GM12878 (cell line): ENCODE results near the gene PITPNC1. TPM values are rescaled to one million over a fixed set of nuclear protein-coding genes. Genes with fewer than 3 reads are reported as not detected.
A peak's percentile ranks its signal among the peaks of the same experiment; 100 is the strongest.

Experiments
- ATAC-seq: fragments of 200-7000 bp; cut with Tn5 transposase; 3 replicates; pipeline ENCODE4 v1.9.1; 2020; ENCODE audit warnings: mild to moderate bottlenecking, moderate library complexity
- BruUV-seq: library from RNA; stranded (reverse); fragments of 400-500 nt; replicated peaks from 2 replicates; lab custom pipeline; 2021; lab: Mats Ljungman, UMichigan
- CTCF ChIA-PET: fragments of 300-600 bp; sonication (Branson Sonifier 250); formaldehyde crosslinking; extraction: SDS; loops from one replicate; lab custom pipeline; 2021; ENCODE audit warnings: inconsistent platforms; lab: Yijun Ruan, JAX
- POLR2A ChIA-PET: fragments of 350-600 bp; formaldehyde crosslinking; extraction: SDS; loops from one replicate; lab custom pipeline; 2021; ENCODE audit warnings: inconsistent platforms; lab: Charles Lee
- RAD21 ChIA-PET: fragments of 300-600 bp; sonication (Branson Sonifier 250); formaldehyde crosslinking; loops from one replicate; lab custom pipeline; 2023; ENCODE audit warnings: antibody characterized with exemption; ENCODE audit not compliant: unreplicated experiment; lab: Charles Lee
- SMC1A ChIA-PET: fragments of 300-600 bp; sonication (Branson Sonifier 250); formaldehyde crosslinking; loops from one replicate; lab custom pipeline; 2023; ENCODE audit not compliant: unreplicated experiment, uncharacterized antibody; lab: Charles Lee
- DNase-seq: peaks from one replicate; pipeline ENCODE4 v3.0.0-alpha.2; 2011; ENCODE audit warnings: low read depth, low spot score
- FAIRE-seq: peaks from 3 replicates; lab custom pipeline; 2011; peaks lifted over from hg19 to GRCh38; lab: Jason Lieb, UNC
- H2AFZ ChIP-seq: 2 replicates; pipeline ENCODE4 v1.6.0; 2011; ENCODE audit warnings: low read depth, low read length, control low read depth; ENCODE audit not compliant: control insufficient read depth
- H3K27ac ChIP-seq: 2 replicates; pipeline ENCODE4 v1.5.1; 2011; ENCODE audit warnings: control low read depth; ENCODE audit not compliant: control insufficient read depth, insufficient read depth
- H3K27me3 ChIP-seq, 2 experiments: replicated peaks in 1 of 2; 2 replicates each; pipeline versions ENCODE4 v1.6.0 to v1.6.1; 2011; ENCODE audit warnings: low read length in 1 of 2; ENCODE audit not compliant: control insufficient read depth in 2 of 2, insufficient read depth in 2 of 2
- H3K36me3 ChIP-seq, 2 experiments: 2 replicates each; pipeline ENCODE4 v1.5.1; 2011; ENCODE audit warnings: low read length in 1 of 2; ENCODE audit not compliant: control insufficient read depth in 2 of 2, insufficient read depth in 2 of 2
- H3K4me1 ChIP-seq: 2 replicates; pipeline ENCODE4 v1.6.1; 2011; ENCODE audit warnings: mild to moderate bottlenecking, low read length, moderate library complexity, mixed read lengths; ENCODE audit not compliant: control insufficient read depth, insufficient read depth
- H3K4me2 ChIP-seq: 2 replicates; pipeline ENCODE4 v1.6.0; 2011; ENCODE audit warnings: control low read depth; ENCODE audit not compliant: control insufficient read depth, insufficient read depth
- H3K4me3 ChIP-seq: fragments of 200-600 bp; sonication (generic); 2 replicates; pipeline ENCODE4 v1.5.1; 2016
- H3K79me2 ChIP-seq: 2 replicates; pipeline ENCODE4 v1.6.0; 2011; ENCODE audit warnings: low read length; ENCODE audit not compliant: control insufficient read depth, insufficient read depth
- H3K9ac ChIP-seq: 2 replicates; pipeline ENCODE4 v1.8.0; 2011; ENCODE audit warnings: low read length, control low read depth, mixed read lengths; ENCODE audit not compliant: control insufficient read depth, insufficient read depth
- H3K9me3 ChIP-seq: replicated peaks from 3 replicates; pipeline ENCODE4 v1.5.1; 2011; ENCODE audit warnings: mild to moderate bottlenecking, low read length; ENCODE audit not compliant: control insufficient read depth, insufficient read depth
- H4K20me1 ChIP-seq: 2 replicates; pipeline ENCODE4 v1.6.0; 2011; ENCODE audit not compliant: control insufficient read depth, insufficient read depth
- BRCA1 ChIP-seq: IDR thresholded peaks from 2 replicates; pipeline ENCODE4 v1.6.1; 2011; ENCODE audit warnings: low read depth, low read length, improper control_type of control experiment
- ELK1 ChIP-seq: IDR thresholded peaks from 2 replicates; pipeline ENCODE4 v1.6.1; 2012; ENCODE audit warnings: low read depth, low read length, improper control_type of control experiment
- HDGF ChIP-seq: fragments of 450-650 bp; IDR thresholded peaks from 2 replicates; pipeline ENCODE4 v1.6.1; 2016; ENCODE audit warnings: antibody characterized with exemption
- IKZF2 ChIP-seq, 2 experiments: fragments of 450-650 bp; IDR thresholded peaks; 2 replicates each; pipeline ENCODE4 v1.6.1; 2017; ENCODE audit warnings: mild to moderate bottlenecking in 2 of 2, moderate library complexity in 2 of 2
- NFYA ChIP-seq: IDR thresholded peaks from 2 replicates; pipeline ENCODE4 v1.6.1; 2011; ENCODE audit warnings: low read depth, mild to moderate bottlenecking, low read length, improper control_type of control experiment, borderline replicate concordance
- PAX8 ChIP-seq: fragments of 450-650 bp; IDR thresholded peaks from 2 replicates; pipeline ENCODE4 v1.6.1; 2017; ENCODE audit warnings: mild to moderate bottlenecking, moderate library complexity
- POLR2A ChIP-seq: IDR thresholded peaks from 2 replicates; pipeline ENCODE4 v1.6.1; 2011; ENCODE audit warnings: low read depth, mild to moderate bottlenecking, low read length
- PRDM15 ChIP-seq: fragments of 450-650 bp; formaldehyde crosslinking; IDR thresholded peaks from 2 replicates; pipeline ENCODE4 v1.4.0; 2020; ENCODE audit warnings: mild to moderate bottlenecking, moderate library complexity
- SMARCA5 ChIP-seq: fragments of 450-650 bp; IDR thresholded peaks from 2 replicates; pipeline ENCODE4 v1.6.1; 2017; ENCODE audit warnings: mild to moderate bottlenecking
- USF2 ChIP-seq: IDR thresholded peaks from 2 replicates; pipeline ENCODE4 v1.6.1; 2011; ENCODE audit warnings: low read depth, low read length, improper control_type of control experiment, borderline replicate concordance
- ZNF207 ChIP-seq: fragments of 450-650 bp; IDR thresholded peaks from 2 replicates; pipeline ENCODE4 v1.6.1; 2014; ENCODE audit warnings: antibody characterized with exemption, mild to moderate bottlenecking, borderline replicate concordance
- ZNF622 ChIP-seq: fragments of 450-650 bp; IDR thresholded peaks from 2 replicates; pipeline ENCODE4 v1.6.1; 2017; ENCODE audit warnings: mild to moderate bottlenecking, inconsistent platforms
- WGBS: methylation state at CpG from one replicate; pipeline ENCODE4 v1.1.6; 2016; ENCODE audit warnings: low lambda C conversion rate; ENCODE audit not compliant: insufficient replicate concordance, insufficient coverage; ENCODE audit errors: missing lambda C conversion rate; 5-methylcytosine and 5-hydroxymethylcytosine counted together
- in situ Hi-C: fragments of 300-500 bp; cut with MboI; formaldehyde crosslinking; loops from 9 replicates; pipeline ENCODE4 v1.14.3; 2018; ENCODE audit warnings: mixed read lengths
- intact Hi-C: fragments of 100-400 bp; cut with micrococcal nuclease; formaldehyde crosslinking; loops from one replicate; pipeline ENCODE4 v1.14.2; 2022; ENCODE audit not compliant: unreplicated experiment
- polyA plus RNA-seq, 11 experiments: library from polyadenylated mRNA; depleted of rRNA in 4 of 11; unstranded in 6 of 11; stranded (reverse) in 5 of 11; fragments of >200 nt; fragmentation: Nextera tagmentation in 4 of 11; fragmentation: Illumina TruSeq in 1 of 11; extraction: Ambion mirVana in 4 of 11; extraction: Trizol in 1 of 11; gene quantifications; 1 replicate in 1 of 11; 2 replicates in 10 of 11; pipeline versions ENCODE4 v1.2.1 to v1.2.3, GENCODE V29; 2011 to 2016; ENCODE audit warnings: inconsistent platforms in 2 of 11, missing spikeins in 2 of 11, low read depth in 1 of 11
- total RNA-seq, 4 experiments: library from RNA; depleted of rRNA in 3 of 4; stranded (reverse); fragments of >200 nt in 3 of 4; fragmentation: Illumina TruSeq in 1 of 4; extraction: Trizol in 1 of 4; gene quantifications; 2 replicates each; pipeline versions ENCODE4 v1.2.1 to v1.2.3, GENCODE V29; 2013 to 2021

The PITPNC1 gene
- total and polyA plus RNA-seq, 10 of the 15 experiments (the other 5 are each of a cell fraction or from before 2014, with no cell fraction given) = 12.2 to 62.4 (median 47.3) TPM

- RAD21 ChIA-PET = interaction anchor here (1.6 kb wide), 1 partner anchor 247 kb away, joined by 4 read pairs; no protein-coding TSS in a partner anchor
- TF ChIP-seq PAX8 (no peak), IKZF2 (IDR thresholded peaks at IDR 0.05) (no peak), USF2 (no peak), BRCA1 (no peak), NFYA (no peak)
- H3K9me3 ChIP-seq = no peaks in the 10 kb centered on the region
- in situ Hi-C loops (loop anchor here (5.0 to 25.0 kb wide), 2 partner anchors 249 to 914 kb away; partner anchors contain the start of gene PITPNC1), intact Hi-C loops (no loop called here)
- ATAC-seq (no peak), FAIRE-seq (no peak), DNase-seq (no peak)
- H3K79me2 ChIP-seq = no peaks in the 10 kb centered on the region
- no TSS peak for BruUV-seq
- H3K27ac ChIP-seq = no peak overlapping the region
- H3K4me2 ChIP-seq = no peak overlapping the region
- H3K27me3 ChIP-seq = no peaks in the 10 kb centered on the region
- no peak overlapping the region for H3K9ac ChIP-seq
- no peak overlapping the region for H3K4me3 ChIP-seq
- SMC1A ChIA-PET = interaction anchor here (0.8 kb wide), 1 partner anchor 22 kb away, joined by 3 read pairs; no protein-coding TSS in a partner anchor
- peaks cover 15% of the 10 kb centered on the region for H3K4me1 ChIP-seq
- CTCF ChIA-PET = no interaction called here
- POLR2A ChIA-PET = no interaction called here
- no peak overlapping the region for H2AFZ ChIP-seq
- WGBS = 65% methylated on average over 4 of the region's 4 CpGs
- H3K36me3 ChIP-seq = peaks cover 0 to 3% of the 10 kb centered on the region in 2 experiments; a peak in 1 of 4 replicates
- no peaks in the 10 kb centered on the region for H4K20me1 ChIP-seq
Observed at GRCh38 chr17:67625971-67626370, 248.9 kb downstream of the PITPNC1 start.

- WGBS = 24% methylated on average over 8 of the region's 8 CpGs
- intact Hi-C loops (loop anchor here (1.0 to 2.0 kb wide), 3 partner anchors 53 to 254 kb away; no protein-coding TSS in a partner anchor), in situ Hi-C loops (loop anchor here (5.0 to 25.0 kb wide), 2 partner anchors 251 to 916 kb away; partner anchors contain the start of gene PITPNC1)
- Histone ChIP-seq H3K9ac (no peak overlapping the region), H3K27ac (no peak overlapping the region), H3K79me2 (no peaks in the 10 kb centered on the region), H3K4me3 (no peak overlapping the region), H3K27me3 (no peaks in the 10 kb centered on the region), H3K4me2 (no peak overlapping the region), H3K36me3 (peaks cover 4 to 13% of the 10 kb centered on the region in 2 experiments; a peak in 3 of 4 replicates), H3K9me3 (no peaks in the 10 kb centered on the region), H2AFZ (no peak overlapping the region), H3K4me1 (peaks cover 15% of the 10 kb centered on the region), H4K20me1 (no peaks in the 10 kb centered on the region)
- SMC1A ChIA-PET = interaction anchor here (0.7 to 3.7 kb wide), 20 partner anchors 9 to 269 kb away, joined by 3 to 55 read pairs (median 4); partner anchors contain the start of gene PSMD12
- CTCF ChIA-PET = interaction anchor here (0.6 to 4.3 kb wide), 28 partner anchors 9 to 407 kb away, joined by 3 to 74 read pairs (median 4); no protein-coding TSS in a partner anchor
- ATAC-seq = peak; percentile 88
- FAIRE-seq = no peak
- no TSS peak for BruUV-seq
- no peak for DNase-seq
- POLR2A ChIA-PET = interaction anchor here (1.0 to 1.8 kb wide), 2 partner anchors 19 to 106 kb away, joined by 6 to 7 read pairs; no protein-coding TSS in a partner anchor
- RAD21 ChIA-PET = interaction anchor here (0.8 to 3.8 kb wide), 22 partner anchors 10 to 255 kb away, joined by 3 to 44 read pairs (median 4); partner anchors contain the start of gene PITPNC1
- TF ChIP-seq SMARCA5 (0 out of 2 replicates have a peak, but pooled peaks have one; percentile 50), ZNF207 (no peak), HDGF (peak; percentile 70; the same call in 1 of the 2 replicates), PRDM15 (CRISPR knock-in tag) (no peak), ELK1 (no peak), ZNF622 (no peak), POLR2A (no peak)
Observed at GRCh38 chr17:67628580-67629013, 251.5 kb downstream of the PITPNC1 start.
